GM19468 (cell line): ENCODE measurements around the gene THBS3.
"Not testable (repeated sequence)": the region's sequence is repeated elsewhere in the genome, so short reads cannot be mapped to it uniquely, and the experiment has no call there.

ENCODE experiments used
- ATAC-seq: cut with Tn5 transposase; IDR thresholded peaks from one replicate; pipeline ENCODE4 v1.9.1; 2021; ENCODE audit warnings: mild to moderate bottlenecking, moderate library complexity, moderate number of reproducible peaks; ENCODE audit not compliant: unreplicated experiment; ENCODE audit errors: extremely low read depth

THBS3 gene

GRCh38 chr1:155164625-155165024 lies 43.1 kb downstream of the THBS3 start:
- ATAC-seq = not testable (repeated sequence)

GRCh38 chr1:155163785-155164184 lies 43.9 kb downstream of the THBS3 start:
- ATAC-seq = not testable (repeated sequence)

- ATAC-seq = not testable (repeated sequence)
Measured at GRCh38 chr1:155162631-155163030, 45.1 kb downstream of the THBS3 start.

- no peak for ATAC-seq
Measured at GRCh38 chr1:155160128-155160527, 47.6 kb downstream of the THBS3 start.

- no peak for ATAC-seq
Measured at GRCh38 chr1:155158991-155159390, 48.7 kb downstream of the THBS3 start.

GRCh38 chr1:155155996-155156643 lies 51.6 kb downstream of the THBS3 start:
- not testable (repeated sequence) for ATAC-seq
